ENCODE results near the gene COL15A1.

The COL15A1 gene

DNA sequence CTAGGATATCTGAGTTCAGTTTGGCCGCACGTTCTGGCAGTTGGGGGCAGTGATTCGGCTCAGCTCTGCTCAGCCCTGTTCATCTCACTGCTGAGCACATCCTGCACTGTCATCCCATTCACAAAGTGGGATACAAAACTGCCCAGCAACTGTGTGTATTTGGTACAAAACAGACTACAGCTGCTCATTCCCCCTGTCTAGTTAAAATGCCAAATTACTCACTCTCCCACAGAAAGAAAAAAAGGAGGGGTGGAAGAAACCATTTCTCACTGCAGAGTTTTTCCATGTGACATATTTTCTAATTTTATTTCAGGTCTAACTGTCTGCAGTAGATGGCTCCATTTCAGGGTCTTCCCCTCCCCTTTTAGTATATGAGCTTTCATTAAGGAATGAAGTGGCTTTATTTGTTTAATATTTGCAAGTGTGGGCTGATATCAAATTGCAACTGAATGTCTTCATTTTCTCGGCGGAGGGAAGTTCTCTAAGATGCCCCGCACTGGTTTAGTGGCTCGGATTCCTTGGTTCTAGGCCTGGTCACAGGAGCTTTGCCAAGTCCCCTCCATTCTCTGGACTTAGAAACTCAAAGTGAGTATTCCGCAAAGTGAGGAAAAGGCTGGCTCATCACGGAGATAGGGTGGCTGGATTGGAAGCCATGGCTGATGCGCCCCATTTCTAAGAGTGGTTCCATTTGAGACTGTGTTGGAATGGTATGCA is 14.7 kb downstream of the COL15A1 start:
- no peak overlapping the region for H3K4me3 ChIP-seq (ENCODE audit: insufficient read length, low read depth)
- no peak overlapping the region for H3K9ac ChIP-seq (ENCODE audit: insufficient read length, low read depth)
- H3K36me3 ChIP-seq (ENCODE audit: insufficient read depth, insufficient read length, low read length): no peaks in the 10 kb centered on the region
- H3K9me3 ChIP-seq (ENCODE audit: insufficient read depth, low read length): peaks cover 9% of the 10 kb centered on the region; the same call in 1 of the 2 replicates
- no peaks in the 10 kb centered on the region for H3K4me1 ChIP-seq (ENCODE audit: insufficient read depth, insufficient read length)
- H3K27me3 ChIP-seq (ENCODE audit: insufficient read depth, insufficient read length): no peaks in the 10 kb centered on the region
- TF ChIP-seq YY1 (IDR thresholded peaks at IDR 0.05; ENCODE audit: insufficient read depth, insufficient read length): no peak
- TF ChIP-seq SUZ12 (IDR thresholded peaks at IDR 0.05; ENCODE audit: extremely low read depth, insufficient read depth, insufficient read length): no peak
- TF ChIP-seq ZNF274 (IDR thresholded peaks at IDR 0.05; ENCODE audit: low read depth, low read length): no peak
- DNase-seq (ENCODE audit: low read depth, low spot score): no peak

DNA sequence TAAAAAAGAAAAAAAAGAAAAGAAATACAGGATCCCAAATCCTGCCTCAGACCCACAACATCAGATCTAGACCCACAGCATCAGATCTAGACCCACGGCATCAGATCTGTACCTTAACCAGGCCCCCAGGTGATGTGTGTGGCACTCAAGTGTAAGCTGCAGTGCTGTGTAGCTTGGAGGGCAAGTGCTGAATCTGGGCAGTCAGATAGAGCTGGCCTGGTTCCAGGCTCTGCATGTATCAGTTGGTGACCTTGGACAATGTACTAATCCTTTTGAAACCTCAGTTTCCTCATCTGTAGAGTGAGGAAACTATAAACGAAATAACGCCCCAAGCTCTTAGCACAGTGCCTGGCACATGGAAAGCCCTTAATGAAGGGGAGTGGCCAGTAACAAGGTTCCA is 16.7 kb downstream of the COL15A1 start:
- Histone ChIP-seq H3K9ac (ENCODE audit: insufficient read length, low read depth) (no peak overlapping the region), H3K9me3 (ENCODE audit: insufficient read depth, low read length) (peaks cover 9% of the 10 kb centered on the region; the same call in 1 of the 2 replicates), H3K27me3 (ENCODE audit: insufficient read depth, insufficient read length) (no peaks in the 10 kb centered on the region), H3K4me1 (ENCODE audit: insufficient read depth, insufficient read length) (no peaks in the 10 kb centered on the region), H3K36me3 (ENCODE audit: insufficient read depth, insufficient read length, low read length) (no peaks in the 10 kb centered on the region), H3K4me3 (ENCODE audit: insufficient read length, low read depth) (no peak overlapping the region)
- TF ChIP-seq YY1 (IDR thresholded peaks at IDR 0.05; ENCODE audit: insufficient read depth, insufficient read length): no peak
- no peak for TF ChIP-seq ZNF274 (IDR thresholded peaks at IDR 0.05; ENCODE audit: low read depth, low read length)
- no peak for TF ChIP-seq SUZ12 (IDR thresholded peaks at IDR 0.05; ENCODE audit: extremely low read depth, insufficient read depth, insufficient read length)
- DNase-seq (ENCODE audit: low read depth, low spot score): no peak

DNA sequence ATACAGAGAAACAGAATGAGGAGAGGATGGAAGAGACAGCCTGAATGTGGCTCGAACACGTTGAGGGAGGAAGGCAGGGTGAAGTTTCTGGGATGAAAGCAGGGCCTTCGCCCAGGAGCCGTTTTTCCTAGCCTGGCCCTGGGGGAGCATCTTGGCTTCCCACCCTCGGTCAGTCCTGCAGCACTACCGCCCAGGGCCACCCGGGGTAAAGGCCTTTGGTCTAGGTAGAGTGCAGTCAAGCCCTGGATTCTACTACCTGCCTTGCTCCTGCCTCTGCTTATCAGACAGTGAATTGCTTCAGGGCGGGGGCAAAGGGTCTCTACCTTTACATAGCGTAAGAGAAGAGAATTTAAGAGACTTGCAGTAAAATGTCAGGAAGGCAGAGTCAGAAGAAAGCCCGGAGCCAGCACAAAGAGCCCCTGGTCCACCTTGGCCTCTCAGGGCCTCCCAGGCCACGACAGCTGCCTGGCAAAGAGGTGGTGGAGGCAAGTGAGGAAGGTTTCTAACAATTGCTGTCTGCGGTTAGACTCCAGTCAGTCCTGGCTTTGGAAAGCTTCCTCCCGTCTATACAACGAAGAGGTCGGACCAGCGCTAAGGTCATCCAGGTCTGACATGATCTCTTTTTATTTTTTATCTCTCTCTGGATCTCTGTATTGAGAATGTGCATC is 17.9 kb downstream of the COL15A1 start:
- H3K9ac ChIP-seq (ENCODE audit: insufficient read length, low read depth): no peak overlapping the region
- DNase-seq (ENCODE audit: low read depth, low spot score): no peak

DNA sequence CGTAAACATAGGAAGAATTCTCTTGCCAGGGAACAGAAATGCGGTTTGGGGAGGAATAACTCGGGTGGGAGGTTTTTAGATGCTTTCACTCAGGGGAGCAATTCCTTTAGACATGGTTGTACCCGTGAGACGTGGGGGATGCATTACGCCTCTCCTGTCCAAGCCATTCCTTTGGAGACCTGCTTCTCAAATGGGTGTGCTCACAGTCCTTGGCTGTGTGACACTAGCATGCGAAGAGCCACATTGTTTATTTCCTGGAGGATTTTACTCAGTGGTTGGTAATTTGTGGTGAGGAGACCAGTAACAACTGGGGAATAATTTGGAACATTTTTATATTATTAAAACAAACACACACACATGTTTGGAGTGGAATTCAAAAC is 18.5 kb downstream of the COL15A1 start:
- H3K27me3 ChIP-seq (ENCODE audit: insufficient read depth, insufficient read length): no peaks in the 10 kb centered on the region
- no peak for TF ChIP-seq ZNF274 (IDR thresholded peaks at IDR 0.05; ENCODE audit: low read depth, low read length)
- TF ChIP-seq SUZ12 (IDR thresholded peaks at IDR 0.05; ENCODE audit: extremely low read depth, insufficient read depth, insufficient read length): no peak
- no peak for TF ChIP-seq YY1 (IDR thresholded peaks at IDR 0.05; ENCODE audit: insufficient read depth, insufficient read length)
- H3K4me3 ChIP-seq (ENCODE audit: insufficient read length, low read depth): no peak overlapping the region
- H3K36me3 ChIP-seq (ENCODE audit: insufficient read depth, insufficient read length, low read length): no peaks in the 10 kb centered on the region
- peaks cover 4% of the 10 kb centered on the region; the same call in 1 of the 2 replicates for H3K9me3 ChIP-seq (ENCODE audit: insufficient read depth, low read length)
- no peaks in the 10 kb centered on the region for H3K4me1 ChIP-seq (ENCODE audit: insufficient read depth, insufficient read length)
- DNase-seq (ENCODE audit: low read depth, low spot score): no peak
- H3K9ac ChIP-seq (ENCODE audit: insufficient read length, low read depth): no peak overlapping the region

More for the DNA sequence above, 17.9 kb downstream of the COL15A1 start:
- no peaks in the 10 kb centered on the region for H3K4me1 ChIP-seq (ENCODE audit: insufficient read depth, insufficient read length)
- H3K36me3 ChIP-seq (ENCODE audit: insufficient read depth, insufficient read length, low read length): no peaks in the 10 kb centered on the region
- no peak overlapping the region for H3K4me3 ChIP-seq (ENCODE audit: insufficient read length, low read depth)
- no peaks in the 10 kb centered on the region for H3K27me3 ChIP-seq (ENCODE audit: insufficient read depth, insufficient read length)
- H3K9me3 ChIP-seq (ENCODE audit: insufficient read depth, low read length): peaks cover 9% of the 10 kb centered on the region; the same call in 1 of the 2 replicates
- no peak for TF ChIP-seq YY1 (IDR thresholded peaks at IDR 0.05; ENCODE audit: insufficient read depth, insufficient read length)
- TF ChIP-seq SUZ12 (IDR thresholded peaks at IDR 0.05; ENCODE audit: extremely low read depth, insufficient read depth, insufficient read length): no peak
- no peak for TF ChIP-seq ZNF274 (IDR thresholded peaks at IDR 0.05; ENCODE audit: low read depth, low read length)

DNA sequence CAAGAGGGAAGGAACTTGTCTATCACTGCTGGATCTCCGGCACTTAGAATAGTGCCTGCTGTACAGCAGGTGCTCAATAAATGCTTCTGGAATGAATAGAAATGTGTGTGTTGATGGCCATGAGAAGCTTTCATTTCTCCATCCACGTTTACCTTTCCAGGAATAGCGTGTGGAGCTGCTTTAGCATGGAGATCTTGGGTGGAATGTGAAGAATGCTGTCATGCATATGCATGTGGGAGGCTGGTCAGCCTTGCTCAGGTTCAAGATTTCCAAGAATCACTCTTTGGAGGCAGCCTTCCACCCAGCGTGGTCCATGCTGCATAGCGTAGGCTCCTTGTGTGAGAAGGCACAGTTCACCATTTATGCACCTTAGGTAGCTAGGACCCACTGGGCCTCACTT is 19.2 kb downstream of the COL15A1 start:
- Histone ChIP-seq H3K9me3 (ENCODE audit: insufficient read depth, low read length) (no peaks in the 10 kb centered on the region), H3K9ac (ENCODE audit: insufficient read length, low read depth) (no peak overlapping the region), H3K4me1 (ENCODE audit: insufficient read depth, insufficient read length) (no peaks in the 10 kb centered on the region), H3K27me3 (ENCODE audit: insufficient read depth, insufficient read length) (no peaks in the 10 kb centered on the region), H3K4me3 (ENCODE audit: insufficient read length, low read depth) (no peak overlapping the region), H3K36me3 (ENCODE audit: insufficient read depth, insufficient read length, low read length) (no peaks in the 10 kb centered on the region)
- TF ChIP-seq SUZ12 (IDR thresholded peaks at IDR 0.05; ENCODE audit: extremely low read depth, insufficient read depth, insufficient read length) (no peak), ZNF274 (IDR thresholded peaks at IDR 0.05; ENCODE audit: low read depth, low read length) (no peak), YY1 (IDR thresholded peaks at IDR 0.05; ENCODE audit: insufficient read depth, insufficient read length) (no peak)
- peak; percentile 71 for DNase-seq (ENCODE audit: low read depth, low spot score)

DNA sequence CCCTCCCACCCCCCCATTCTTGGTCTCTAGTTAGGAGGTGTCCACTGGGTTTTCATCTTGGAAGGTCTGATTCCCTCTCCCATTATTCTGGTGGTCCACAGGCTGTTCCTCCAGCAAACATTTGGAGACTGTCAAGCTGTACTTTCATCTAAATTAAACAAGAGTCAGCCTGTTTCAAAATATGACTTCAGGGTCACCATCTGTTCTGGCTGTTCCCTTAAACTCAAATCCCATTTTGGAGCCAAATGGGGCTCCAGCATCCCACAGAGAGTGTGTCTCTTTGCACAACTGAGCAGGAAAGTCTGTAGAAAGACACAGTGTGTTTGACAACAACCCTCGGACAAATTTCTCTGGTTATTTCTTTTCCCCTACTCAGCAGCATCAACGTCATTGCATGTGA is 20.5 kb downstream of the COL15A1 start:
- Histone ChIP-seq H3K36me3 (ENCODE audit: insufficient read depth, insufficient read length, low read length) (no peaks in the 10 kb centered on the region), H3K4me1 (ENCODE audit: insufficient read depth, insufficient read length) (peaks cover 4% of the 10 kb centered on the region), H3K4me3 (ENCODE audit: insufficient read length, low read depth) (no peak overlapping the region), H3K27me3 (ENCODE audit: insufficient read depth, insufficient read length) (no peaks in the 10 kb centered on the region), H3K9me3 (ENCODE audit: insufficient read depth, low read length) (no peaks in the 10 kb centered on the region), H3K9ac (ENCODE audit: insufficient read length, low read depth) (no peak overlapping the region)
- DNase-seq (ENCODE audit: low read depth, low spot score): no peak
- TF ChIP-seq SUZ12 (IDR thresholded peaks at IDR 0.05; ENCODE audit: extremely low read depth, insufficient read depth, insufficient read length): no peak
- TF ChIP-seq YY1 (IDR thresholded peaks at IDR 0.05; ENCODE audit: insufficient read depth, insufficient read length): no peak
- TF ChIP-seq ZNF274 (IDR thresholded peaks at IDR 0.05; ENCODE audit: low read depth, low read length): no peak

DNA sequence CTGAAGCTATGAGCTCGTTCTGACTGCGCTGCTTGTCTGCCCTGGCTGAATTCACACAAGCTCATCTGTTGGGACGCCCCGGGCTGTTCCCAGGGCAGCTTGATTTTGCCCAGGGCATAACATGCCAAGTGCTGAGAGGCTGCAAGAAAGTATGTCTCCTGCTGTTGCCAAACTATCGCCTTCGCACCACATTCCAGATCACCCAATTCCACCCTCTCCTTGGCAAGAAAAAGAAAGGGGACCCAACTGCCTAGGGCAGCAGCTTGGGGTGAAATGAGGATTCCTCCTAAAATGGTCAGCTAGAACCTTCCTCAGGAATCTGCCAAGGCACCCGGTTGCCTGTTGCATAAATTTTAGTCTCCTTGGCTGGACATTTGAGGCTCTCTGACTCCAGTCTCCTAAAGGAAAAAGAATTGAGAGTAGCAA is 21.2 kb downstream of the COL15A1 start:
- H3K4me1 ChIP-seq (ENCODE audit: insufficient read depth, insufficient read length): peaks cover 10% of the 10 kb centered on the region
- no peaks in the 10 kb centered on the region for H3K9me3 ChIP-seq (ENCODE audit: insufficient read depth, low read length)
- no peaks in the 10 kb centered on the region for H3K27me3 ChIP-seq (ENCODE audit: insufficient read depth, insufficient read length)
- no peaks in the 10 kb centered on the region for H3K36me3 ChIP-seq (ENCODE audit: insufficient read depth, insufficient read length, low read length)
- no peak overlapping the region for H3K9ac ChIP-seq (ENCODE audit: insufficient read length, low read depth)
- no peak overlapping the region for H3K4me3 ChIP-seq (ENCODE audit: insufficient read length, low read depth)
- TF ChIP-seq YY1 (IDR thresholded peaks at IDR 0.05; ENCODE audit: insufficient read depth, insufficient read length): no peak
- no peak for TF ChIP-seq ZNF274 (IDR thresholded peaks at IDR 0.05; ENCODE audit: low read depth, low read length)
- TF ChIP-seq SUZ12 (IDR thresholded peaks at IDR 0.05; ENCODE audit: extremely low read depth, insufficient read depth, insufficient read length): no peak
- no peak for DNase-seq (ENCODE audit: low read depth, low spot score)
